Smooth muscle cell (in vitro differentiated cells): Measurements from ENCODE around the gene VPS54. TPM values are rescaled to one million over a fixed set of nuclear protein-coding genes. Genes with fewer than 3 reads are reported as not detected.
A peak's percentile ranks its signal among the peaks of the same experiment; 100 is the strongest.

Experiments
- DNase-seq: peaks from one replicate; lab custom pipeline; 2025; ENCODE audit not compliant: unreplicated experiment; lab: John Stamatoyannopoulos, UW
- H2AFZ ChIP-seq: fragments of 200-600 bp; sonication (generic); 2 replicates; pipeline ENCODE4 v1.6.0; 2016; ENCODE audit warnings: antibody characterized with exemption, low read depth, mild to moderate bottlenecking
- H3F3A ChIP-seq: fragments of 200-600 bp; sonication (generic); 2 replicates; pipeline ENCODE4 v1.6.0; 2017; ENCODE audit warnings: antibody characterized with exemption, low read depth
- H3K27ac ChIP-seq: fragments of 200-600 bp; sonication (generic); 2 replicates; pipeline ENCODE4 v1.5.1; 2016; ENCODE audit warnings: low read depth, mild to moderate bottlenecking
- H3K27me3 ChIP-seq: fragments of 200-600 bp; sonication (generic); 2 replicates; pipeline ENCODE4 v1.6.1; 2016; ENCODE audit warnings: low read depth, mild to moderate bottlenecking
- H3K36me3 ChIP-seq: fragments of 200-600 bp; sonication (generic); 2 replicates; pipeline ENCODE4 v1.5.1; 2016; ENCODE audit warnings: low read depth
- H3K4me1 ChIP-seq: fragments of 200-600 bp; sonication (generic); 2 replicates; pipeline ENCODE4 v1.5.1; 2016; ENCODE audit warnings: low read depth
- H3K4me2 ChIP-seq: fragments of 200-600 bp; sonication (generic); 2 replicates; pipeline ENCODE4 v1.6.0; 2016; ENCODE audit warnings: mild to moderate bottlenecking
- H3K4me3 ChIP-seq: fragments of 200-600 bp; sonication (generic); 2 replicates; pipeline ENCODE4 v1.5.1; 2016; ENCODE audit warnings: mild to moderate bottlenecking
- H3K79me2 ChIP-seq: fragments of 200-600 bp; sonication (generic); 2 replicates; pipeline ENCODE4 v1.6.0; 2016; ENCODE audit warnings: low read depth, mild to moderate bottlenecking
- H3K9ac ChIP-seq: fragments of 200-600 bp; sonication (generic); 2 replicates; pipeline ENCODE4 v1.6.0; 2016; ENCODE audit warnings: low read depth
- H3K9me3 ChIP-seq: fragments of 200-600 bp; sonication (generic); replicated peaks from 2 replicates; pipeline ENCODE4 v1.5.1; 2016; ENCODE audit warnings: low read depth
- H4K20me1 ChIP-seq: fragments of 200-600 bp; sonication (generic); 2 replicates; pipeline ENCODE4 v1.6.0; 2016; ENCODE audit warnings: low read depth
- WGBS: methylation state at CpG from one replicate; pipeline ENCODE4 v1.1.7; 2016; ENCODE audit warnings: low lambda C conversion rate; 5-methylcytosine and 5-hydroxymethylcytosine counted together
- polyA plus RNA-seq: library from polyadenylated mRNA; unstranded; fragments of >200 nt; fragmentation: Nextera tagmentation; extraction: Ambion mirVana; gene quantifications from 2 replicates; pipeline ENCODE4 v1.2.1, GENCODE V29; 2016
- total RNA-seq: library from RNA; depleted of rRNA; stranded (reverse); fragments of >200 nt; gene quantifications from 2 replicates; pipeline ENCODE4 v1.2.3, GENCODE V29; 2014
- TF ChIP-seq, protein P1 (sequence below): fragments of 200-600 bp; sonication (generic); IDR thresholded peaks from 2 replicates; pipeline ENCODE4 v1.5.1; 2017; ENCODE audit warnings: borderline replicate concordance, mild to moderate bottlenecking, antibody characterized with exemption; ENCODE audit not compliant: insufficient read depth, poor library complexity, severe bottlenecking

Gene VPS54, protein sequence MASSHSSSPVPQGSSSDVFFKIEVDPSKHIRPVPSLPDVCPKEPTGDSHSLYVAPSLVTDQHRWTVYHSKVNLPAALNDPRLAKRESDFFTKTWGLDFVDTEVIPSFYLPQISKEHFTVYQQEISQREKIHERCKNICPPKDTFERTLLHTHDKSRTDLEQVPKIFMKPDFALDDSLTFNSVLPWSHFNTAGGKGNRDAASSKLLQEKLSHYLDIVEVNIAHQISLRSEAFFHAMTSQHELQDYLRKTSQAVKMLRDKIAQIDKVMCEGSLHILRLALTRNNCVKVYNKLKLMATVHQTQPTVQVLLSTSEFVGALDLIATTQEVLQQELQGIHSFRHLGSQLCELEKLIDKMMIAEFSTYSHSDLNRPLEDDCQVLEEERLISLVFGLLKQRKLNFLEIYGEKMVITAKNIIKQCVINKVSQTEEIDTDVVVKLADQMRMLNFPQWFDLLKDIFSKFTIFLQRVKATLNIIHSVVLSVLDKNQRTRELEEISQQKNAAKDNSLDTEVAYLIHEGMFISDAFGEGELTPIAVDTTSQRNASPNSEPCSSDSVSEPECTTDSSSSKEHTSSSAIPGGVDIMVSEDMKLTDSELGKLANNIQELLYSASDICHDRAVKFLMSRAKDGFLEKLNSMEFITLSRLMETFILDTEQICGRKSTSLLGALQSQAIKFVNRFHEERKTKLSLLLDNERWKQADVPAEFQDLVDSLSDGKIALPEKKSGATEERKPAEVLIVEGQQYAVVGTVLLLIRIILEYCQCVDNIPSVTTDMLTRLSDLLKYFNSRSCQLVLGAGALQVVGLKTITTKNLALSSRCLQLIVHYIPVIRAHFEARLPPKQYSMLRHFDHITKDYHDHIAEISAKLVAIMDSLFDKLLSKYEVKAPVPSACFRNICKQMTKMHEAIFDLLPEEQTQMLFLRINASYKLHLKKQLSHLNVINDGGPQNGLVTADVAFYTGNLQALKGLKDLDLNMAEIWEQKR
- total RNA-seq = 36.9 and 40.8 TPM in 2 replicates
- 12.8 and 13.2 TPM in 2 replicates for polyA plus RNA-seq

- Histone ChIP-seq H3K4me3 (peak within 1 kb of the TSS; percentile 79), H4K20me1 (peaks cover 29% of the 10 kb centered on the region), H3K9me3 (no peaks in the 10 kb centered on the region), H3K4me1 (peaks cover 26% of the 10 kb centered on the region), H2AFZ (peak within 1 kb of the TSS; percentile 94), H3F3A (peaks cover 17% of the 10 kb centered on the region), H3K4me2 (peak within 1 kb of the TSS; percentile 97), H3K79me2 (peaks cover 44% of the 10 kb centered on the region), H3K36me3 (no peaks in the 10 kb centered on the region), H3K27ac (peak within 1 kb of the TSS; percentile 89), H3K9ac (peak within 1 kb of the TSS; percentile 91), H3K27me3 (no peaks in the 10 kb centered on the region)
- DNase-seq = peak; percentile 58
- TF ChIP-seq, protein P1, sequence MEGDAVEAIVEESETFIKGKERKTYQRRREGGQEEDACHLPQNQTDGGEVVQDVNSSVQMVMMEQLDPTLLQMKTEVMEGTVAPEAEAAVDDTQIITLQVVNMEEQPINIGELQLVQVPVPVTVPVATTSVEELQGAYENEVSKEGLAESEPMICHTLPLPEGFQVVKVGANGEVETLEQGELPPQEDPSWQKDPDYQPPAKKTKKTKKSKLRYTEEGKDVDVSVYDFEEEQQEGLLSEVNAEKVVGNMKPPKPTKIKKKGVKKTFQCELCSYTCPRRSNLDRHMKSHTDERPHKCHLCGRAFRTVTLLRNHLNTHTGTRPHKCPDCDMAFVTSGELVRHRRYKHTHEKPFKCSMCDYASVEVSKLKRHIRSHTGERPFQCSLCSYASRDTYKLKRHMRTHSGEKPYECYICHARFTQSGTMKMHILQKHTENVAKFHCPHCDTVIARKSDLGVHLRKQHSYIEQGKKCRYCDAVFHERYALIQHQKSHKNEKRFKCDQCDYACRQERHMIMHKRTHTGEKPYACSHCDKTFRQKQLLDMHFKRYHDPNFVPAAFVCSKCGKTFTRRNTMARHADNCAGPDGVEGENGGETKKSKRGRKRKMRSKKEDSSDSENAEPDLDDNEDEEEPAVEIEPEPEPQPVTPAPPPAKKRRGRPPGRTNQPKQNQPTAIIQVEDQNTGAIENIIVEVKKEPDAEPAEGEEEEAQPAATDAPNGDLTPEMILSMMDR = no peak
- 3% methylated on average over 28 of the region's 77 CpGs for WGBS
Observed at GRCh38 chr2:64019083-64019974, at the start of gene VPS54. VPS54 (minus strand) TSS chr2:64019428; CDS start chr2:63983999, 35,429 bp downstream.

- Histone ChIP-seq H3K4me1 (peaks cover 11% of the 10 kb centered on the region), H3K9ac (no peak overlapping the region), H3K9me3 (no peaks in the 10 kb centered on the region), H3K36me3 (no peaks in the 10 kb centered on the region), H3K4me3 (no peak overlapping the region), H3K4me2 (no peak overlapping the region), H2AFZ (no peak overlapping the region), H4K20me1 (no peaks in the 10 kb centered on the region), H3K27ac (no peak overlapping the region), H3K27me3 (no peaks in the 10 kb centered on the region), H3F3A (peaks cover 20% of the 10 kb centered on the region), H3K79me2 (no peaks in the 10 kb centered on the region)
- DNase-seq = no peak
- 50% methylated on average over 1 of the region's 1 CpG for WGBS
- TF ChIP-seq, protein P1 = no peak
Observed at GRCh38 chr2:64067326-64067725, 48.1 kb upstream of the VPS54 start.

DNA sequence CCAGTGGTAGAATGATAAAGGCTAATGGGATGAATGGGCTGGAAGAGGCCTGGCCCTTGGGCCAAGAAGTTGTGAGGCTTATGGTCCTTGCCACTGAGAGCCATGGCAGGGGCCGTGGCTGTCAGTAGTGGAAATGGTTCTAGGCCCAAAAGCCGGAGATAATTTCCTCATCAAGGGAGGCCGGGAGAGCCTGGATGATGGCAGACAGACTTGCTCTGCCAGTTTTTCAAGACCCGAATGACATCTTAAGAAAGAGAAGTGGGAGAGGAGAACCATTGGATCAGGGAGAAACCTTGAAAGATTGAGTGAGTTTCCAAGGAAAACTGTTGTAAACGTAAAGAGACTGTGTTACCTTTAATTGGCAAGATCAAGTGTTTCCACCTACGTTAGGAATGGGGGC lies 46.3 kb upstream of the VPS54 start:
- H3K36me3 ChIP-seq = no peaks in the 10 kb centered on the region
- no peak overlapping the region for H3K27ac ChIP-seq
- no peak overlapping the region for H2AFZ ChIP-seq
- TF ChIP-seq, protein P1 = no peak
- H3K79me2 ChIP-seq = no peaks in the 10 kb centered on the region
- H3K9ac ChIP-seq = no peak overlapping the region
- H3K9me3 ChIP-seq = no peaks in the 10 kb centered on the region
- H3K27me3 ChIP-seq = no peaks in the 10 kb centered on the region
- 70% methylated on average over 6 of the region's 6 CpGs for WGBS
- no peak for DNase-seq
- H3F3A ChIP-seq = peaks cover 21% of the 10 kb centered on the region
- no peak overlapping the region for H3K4me2 ChIP-seq
- H4K20me1 ChIP-seq = no peaks in the 10 kb centered on the region
- no peak overlapping the region for H3K4me3 ChIP-seq
- H3K4me1 ChIP-seq = peaks cover 11% of the 10 kb centered on the region
